Central memory CD8-positive, alpha-beta T cell (primary cell): ENCODE measurements around the gene MRPL36.
"Not testable (repeated sequence)": the region's sequence is repeated elsewhere in the genome, so short reads cannot be mapped to it uniquely, and the experiment has no call there.

ENCODE experiments used
- ATAC-seq: fragments of 150-1000 bp; cut with Tn5 transposase; replicated peaks from 2 replicates; pipeline ENCODE4 v1.10.0; 2022; ENCODE audit warnings: mild to moderate bottlenecking, moderate FRiP score, moderate number of reproducible peaks; ENCODE audit not compliant: poor library complexity, severe bottlenecking; ENCODE audit errors: extremely low read depth
- DNase-seq, 2 donors: peaks; one replicate each; pipeline ENCODE4 v3.0.0; 2021; ENCODE audit warnings: low spot score in 2 of 2
- H3K27ac Mint-ChIP-seq: one replicate; pipeline ENCODE4 v1.8.0; 2022; ENCODE audit warnings: low read depth, mild to moderate bottlenecking, moderate library complexity, mixed read lengths
- H3K27me3 Mint-ChIP-seq: one replicate; pipeline ENCODE4 v1.8.0; 2022; ENCODE audit warnings: mixed read lengths
- H3K36me3 Mint-ChIP-seq: one replicate; pipeline ENCODE4 v1.8.0; 2022; ENCODE audit warnings: mild to moderate bottlenecking, moderate library complexity, mixed read lengths; ENCODE audit not compliant: insufficient read depth
- H3K4me1 Mint-ChIP-seq: one replicate; pipeline ENCODE4 v1.8.0; 2022; ENCODE audit warnings: mixed read lengths
- H3K4me3 Mint-ChIP-seq: one replicate; pipeline ENCODE4 v1.8.0; 2022; ENCODE audit warnings: mild to moderate bottlenecking, moderate library complexity, mixed read lengths
- H3K9me3 Mint-ChIP-seq: one replicate; pipeline ENCODE4 v1.8.0; 2022; ENCODE audit warnings: mixed read lengths

Gene MRPL36

DNA sequence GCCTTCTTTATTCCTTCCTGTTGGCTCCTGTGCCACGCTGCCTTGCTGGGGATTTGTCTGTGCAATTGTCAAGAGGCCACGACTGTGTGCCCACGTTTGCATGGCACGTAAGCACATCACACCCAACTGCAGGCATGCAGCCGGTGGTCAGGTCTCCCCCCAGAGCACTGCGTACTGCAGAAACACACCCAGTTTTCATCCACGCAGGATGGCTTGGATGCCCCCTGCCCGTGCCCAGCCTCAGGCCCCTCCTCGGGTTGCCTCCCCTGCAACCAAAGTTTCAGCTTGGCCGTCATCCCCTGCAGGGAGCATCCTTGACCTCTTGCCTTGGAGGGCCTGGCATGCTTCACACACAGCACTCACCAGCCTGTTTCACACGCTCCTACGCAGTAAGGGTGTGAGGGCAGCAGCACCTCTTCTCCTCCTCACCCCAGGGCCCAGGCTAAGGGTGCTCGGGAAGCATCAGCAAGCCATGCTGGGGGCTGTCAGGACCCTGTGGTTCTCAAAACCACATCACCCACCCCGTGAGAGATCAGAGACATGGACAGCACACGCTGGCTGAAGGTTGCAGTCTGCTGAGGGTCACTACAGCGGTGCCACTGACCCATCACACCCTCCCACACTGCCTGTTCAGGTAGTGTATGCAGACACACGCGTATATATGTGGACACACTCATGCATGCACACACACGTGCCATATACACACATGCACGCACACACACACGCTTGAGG, 3.1 kb downstream of the MRPL36 start:
- no peak for DNase-seq
- Mint-ChIP-seq H3K27me3 (no peaks in the 10 kb centered on the region), H3K9me3 (peaks cover 6% of the 10 kb centered on the region), H3K36me3 (peaks cover 22% of the 10 kb centered on the region), H3K4me3 (no peak overlapping the region), H3K4me1 (peaks cover 56% of the 10 kb centered on the region), H3K27ac (no peak overlapping the region)
- no peak for ATAC-seq

GRCh38 chr5:1795931-1796330, 3.7 kb downstream of the MRPL36 start:
- peak overlapping the region; percentile 87 for H3K27ac Mint-ChIP-seq
- no peak overlapping the region for H3K4me3 Mint-ChIP-seq
- H3K36me3 Mint-ChIP-seq, result peaks cover 20% of the 10 kb centered on the region
- no peak for DNase-seq
- H3K27me3 Mint-ChIP-seq, result no peaks in the 10 kb centered on the region
- H3K9me3 Mint-ChIP-seq, result peaks cover 6% of the 10 kb centered on the region
- peaks cover 55% of the 10 kb centered on the region for H3K4me1 Mint-ChIP-seq
- ATAC-seq, result no peak

DNA sequence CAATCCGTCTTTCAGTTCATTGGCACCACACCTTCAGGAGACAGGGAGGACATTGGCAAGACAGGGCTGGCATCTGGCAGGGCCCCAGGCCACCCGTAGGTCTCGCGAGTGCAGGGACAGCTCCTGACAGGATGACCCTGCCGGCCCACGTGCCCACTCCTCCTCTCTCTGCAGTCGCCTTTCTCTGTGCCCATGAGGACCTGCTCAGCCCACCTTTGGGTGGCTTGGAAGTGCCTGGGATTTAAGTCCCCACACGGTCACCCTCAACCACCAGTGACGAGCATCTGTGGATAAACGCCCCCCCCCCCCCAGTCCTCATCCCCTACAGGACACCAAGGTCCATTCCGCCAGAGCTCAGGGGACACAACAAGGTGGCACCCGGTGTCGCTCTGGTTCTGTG, 4.1 kb downstream of the MRPL36 start:
- Mint-ChIP-seq H3K27me3 (no peaks in the 10 kb centered on the region), H3K9me3 (peaks cover 6% of the 10 kb centered on the region), H3K36me3 (peaks cover 17% of the 10 kb centered on the region), H3K27ac (peak overlapping the region; percentile 87), H3K4me1 (peaks cover 51% of the 10 kb centered on the region), H3K4me3 (peak overlapping the region; percentile 42)
- no peak for ATAC-seq
- DNase-seq, result no peak

GRCh38 chr5:1794901-1795290, 4.7 kb downstream of the MRPL36 start:
- no peaks in the 10 kb centered on the region for H3K27me3 Mint-ChIP-seq
- H3K4me1 Mint-ChIP-seq, result peaks cover 45% of the 10 kb centered on the region
- DNase-seq (no peak), ATAC-seq (no peak)
- H3K9me3 Mint-ChIP-seq, result peaks cover 6% of the 10 kb centered on the region
- H3K36me3 Mint-ChIP-seq, result peaks cover 16% of the 10 kb centered on the region
- peak overlapping the region; percentile 87 for H3K27ac Mint-ChIP-seq
- peak overlapping the region; percentile 42 for H3K4me3 Mint-ChIP-seq

GRCh38 chr5:1793966-1794900, 5.4 kb downstream of the MRPL36 start:
- H3K4me3 Mint-ChIP-seq, result peak overlapping the region; percentile 78
- peaks cover 6% of the 10 kb centered on the region for H3K9me3 Mint-ChIP-seq
- H3K36me3 Mint-ChIP-seq, result peaks cover 16% of the 10 kb centered on the region
- peaks cover 41% of the 10 kb centered on the region for H3K4me1 Mint-ChIP-seq
- no peaks in the 10 kb centered on the region for H3K27me3 Mint-ChIP-seq
- no peak for DNase-seq
- no peak overlapping the region for H3K27ac Mint-ChIP-seq
- no peak for ATAC-seq

DNA sequence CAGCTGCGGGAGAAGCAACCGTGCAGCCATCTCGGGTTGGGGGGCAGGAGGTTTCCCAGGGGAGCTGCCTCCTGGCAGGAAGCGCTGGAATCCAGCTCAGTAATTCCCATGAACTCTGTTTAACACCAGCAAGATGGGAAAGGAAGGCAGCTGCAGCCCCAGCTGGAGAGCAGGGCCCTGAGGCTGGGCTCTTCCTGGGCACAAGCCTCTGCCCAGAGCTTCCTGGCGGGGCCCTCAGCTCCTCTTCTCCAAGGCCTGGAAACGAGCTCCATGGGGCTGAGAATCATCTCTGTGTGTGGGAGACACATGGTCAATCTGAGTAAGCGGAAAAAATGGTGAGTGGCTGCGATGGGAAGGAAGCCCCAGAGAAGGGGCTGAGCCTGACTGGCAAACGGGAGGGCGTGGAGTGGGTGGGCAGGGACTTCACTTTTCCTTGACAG, 6.3 kb downstream of the MRPL36 start:
- Mint-ChIP-seq H3K4me1 (peaks cover 36% of the 10 kb centered on the region), H3K4me3 (peak overlapping the region; percentile 78), H3K9me3 (peaks cover 6% of the 10 kb centered on the region), H3K27ac (peak overlapping the region; percentile 94), H3K27me3 (no peaks in the 10 kb centered on the region), H3K36me3 (peaks cover 12% of the 10 kb centered on the region)
- ATAC-seq (no peak), DNase-seq (no peak)

DNA sequence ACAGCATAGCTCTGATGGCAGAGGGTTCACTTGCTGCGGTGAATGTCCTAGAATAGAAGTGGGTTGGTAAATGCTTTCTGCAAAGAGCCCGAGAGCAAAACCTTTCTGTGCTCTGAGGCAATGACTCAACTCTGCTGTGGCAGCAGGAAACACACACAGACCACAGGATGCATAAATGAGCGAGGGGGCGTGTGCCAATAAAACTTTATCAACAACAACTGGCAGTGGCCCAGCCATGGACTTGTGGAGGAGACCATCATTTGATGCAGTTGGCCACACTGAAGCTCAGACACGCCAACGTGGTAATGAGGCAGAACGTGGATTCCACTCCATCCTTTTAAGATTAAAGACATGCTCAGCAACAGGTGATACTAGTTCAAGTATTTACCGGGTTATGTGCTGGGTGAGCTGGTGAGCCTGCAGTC, 6.8 kb downstream of the MRPL36 start:
- Mint-ChIP-seq H3K36me3 (peaks cover 11% of the 10 kb centered on the region), H3K9me3 (peaks cover 6% of the 10 kb centered on the region), H3K27me3 (no peaks in the 10 kb centered on the region), H3K4me3 (peak overlapping the region; percentile 78), H3K4me1 (peaks cover 34% of the 10 kb centered on the region), H3K27ac (peak overlapping the region; percentile 94)
- ATAC-seq (peak; percentile 96), DNase-seq (peak; percentile 42 to 68)

- ATAC-seq (no peak), DNase-seq (no peak)
- Mint-ChIP-seq H3K27ac (peak overlapping the region; percentile 94), H3K9me3 (peaks cover 6% of the 10 kb centered on the region), H3K36me3 (peaks cover 7% of the 10 kb centered on the region), H3K4me1 (peaks cover 28% of the 10 kb centered on the region), H3K27me3 (no peaks in the 10 kb centered on the region), H3K4me3 (no peak overlapping the region)
Observed at GRCh38 chr5:1791176-1791575, 8.5 kb downstream of the MRPL36 start.

DNA sequence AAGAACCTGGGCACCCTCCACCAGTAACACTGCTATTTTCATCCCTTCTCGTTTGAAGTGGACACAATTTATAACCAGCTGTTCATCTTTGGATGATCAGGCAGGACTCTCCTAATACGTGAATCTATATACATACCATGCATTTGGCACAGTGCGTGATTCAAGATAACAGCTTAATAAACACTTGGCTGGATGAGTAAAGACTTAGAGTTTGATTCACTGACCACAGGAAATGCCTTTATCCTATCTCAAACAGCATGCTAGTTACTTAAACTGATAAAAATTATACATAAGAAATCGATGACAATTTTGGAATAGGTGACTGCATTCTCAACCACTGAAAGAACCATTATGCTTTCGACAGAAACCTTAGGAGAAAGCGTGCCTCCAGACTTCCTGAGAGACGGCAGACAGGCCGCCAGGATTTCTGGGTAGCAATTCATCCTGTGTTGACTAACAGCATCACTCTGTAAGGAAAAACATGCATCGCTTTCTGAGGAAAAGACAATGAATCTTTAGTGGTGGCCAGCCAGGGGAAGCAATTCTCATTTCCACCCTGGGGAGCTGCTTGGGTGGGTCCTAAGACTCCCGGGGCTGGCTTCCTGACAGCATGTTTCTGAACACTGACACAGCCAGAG, 9.7 kb downstream of the MRPL36 start:
- ATAC-seq, result no peak
- peak overlapping the region; percentile 64 for H3K27ac Mint-ChIP-seq
- H3K27me3 Mint-ChIP-seq, result peaks cover 2% of the 10 kb centered on the region
- no peak for DNase-seq
- H3K36me3 Mint-ChIP-seq, result peaks cover 7% of the 10 kb centered on the region
- peaks cover 22% of the 10 kb centered on the region for H3K4me1 Mint-ChIP-seq
- H3K9me3 Mint-ChIP-seq, result peaks cover 6% of the 10 kb centered on the region
- no peak overlapping the region for H3K4me3 Mint-ChIP-seq

GRCh38 chr5:1789438-1789833, 10.2 kb downstream of the MRPL36 start:
- H3K4me1 Mint-ChIP-seq, result peaks cover 25% of the 10 kb centered on the region
- not testable (repeated sequence) for ATAC-seq, DNase-seq, H3K4me3 Mint-ChIP-seq, H3K36me3 Mint-ChIP-seq, H3K9me3 Mint-ChIP-seq, H3K27me3 Mint-ChIP-seq
- H3K27ac Mint-ChIP-seq, result peak overlapping the region; percentile 64

DNA sequence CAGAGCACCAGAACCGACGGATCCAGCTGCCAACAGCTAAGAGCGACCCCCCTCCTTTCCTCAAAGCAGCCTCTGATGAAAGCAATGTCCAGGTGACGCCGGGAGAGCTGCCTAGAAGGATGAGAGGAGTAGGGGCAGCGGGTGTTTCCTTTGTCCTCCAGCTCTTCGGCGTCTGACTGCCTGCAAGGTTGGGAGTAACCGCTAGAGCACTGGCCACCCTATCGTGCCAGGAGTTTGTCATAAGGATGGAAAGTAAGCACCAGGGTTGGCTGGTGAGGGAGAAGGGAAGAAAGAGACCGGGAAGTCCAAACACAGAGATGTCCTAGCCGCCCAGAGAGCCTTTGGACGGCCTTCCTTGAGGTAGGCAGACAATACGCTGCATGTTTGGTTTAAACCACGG, 10.8 kb downstream of the MRPL36 start:
- Mint-ChIP-seq H3K27ac (no peak overlapping the region), H3K27me3 (peaks cover 13% of the 10 kb centered on the region), H3K4me1 (peaks cover 29% of the 10 kb centered on the region), H3K9me3 (peaks cover 6% of the 10 kb centered on the region), H3K4me3 (no peak overlapping the region), H3K36me3 (peaks cover 7% of the 10 kb centered on the region)
- ATAC-seq, result no peak
- DNase-seq, result no peak

DNA sequence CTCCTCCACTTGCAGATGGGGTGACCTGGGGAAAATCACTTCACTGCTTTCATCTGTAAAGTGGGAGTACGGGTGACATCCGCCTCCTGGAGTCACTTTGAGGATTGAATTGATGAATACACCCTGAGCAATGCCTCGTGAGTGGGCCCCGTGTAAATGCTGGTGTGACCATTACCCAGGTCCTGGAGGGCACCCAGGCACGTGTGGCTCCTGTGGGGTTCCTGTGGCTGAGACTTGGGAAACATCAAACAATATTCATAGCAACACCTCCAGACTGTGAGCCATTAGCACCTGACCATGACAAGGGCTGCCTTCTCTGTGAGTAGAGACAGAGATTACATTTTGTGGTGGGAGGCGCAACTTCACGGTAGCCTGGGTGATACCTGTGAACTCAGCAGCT, 11.4 kb downstream of the MRPL36 start:
- H3K36me3 Mint-ChIP-seq, result peaks cover 7% of the 10 kb centered on the region
- no peak overlapping the region for H3K4me3 Mint-ChIP-seq
- DNase-seq (no peak), ATAC-seq (no peak)
- H3K27me3 Mint-ChIP-seq, result peaks cover 13% of the 10 kb centered on the region
- peaks cover 24% of the 10 kb centered on the region for H3K4me1 Mint-ChIP-seq
- peaks cover 6% of the 10 kb centered on the region for H3K9me3 Mint-ChIP-seq
- H3K27ac Mint-ChIP-seq, result no peak overlapping the region
